NOMO-1 (cell line): ENCODE results near the gene DES.
A peak's percentile ranks its signal among the peaks of the same experiment; 100 is the strongest.

ENCODE experiments used
- DNase-seq, 2 experiments: peaks; one replicate each; lab custom pipeline; 2025; ENCODE audit not compliant: unreplicated experiment in 2 of 2; lab: John Stamatoyannopoulos, UW

DES gene

GRCh38 chr2:219437690-219438206 lies 19.6 kb downstream of the DES start:
- no peak for DNase-seq

DNA sequence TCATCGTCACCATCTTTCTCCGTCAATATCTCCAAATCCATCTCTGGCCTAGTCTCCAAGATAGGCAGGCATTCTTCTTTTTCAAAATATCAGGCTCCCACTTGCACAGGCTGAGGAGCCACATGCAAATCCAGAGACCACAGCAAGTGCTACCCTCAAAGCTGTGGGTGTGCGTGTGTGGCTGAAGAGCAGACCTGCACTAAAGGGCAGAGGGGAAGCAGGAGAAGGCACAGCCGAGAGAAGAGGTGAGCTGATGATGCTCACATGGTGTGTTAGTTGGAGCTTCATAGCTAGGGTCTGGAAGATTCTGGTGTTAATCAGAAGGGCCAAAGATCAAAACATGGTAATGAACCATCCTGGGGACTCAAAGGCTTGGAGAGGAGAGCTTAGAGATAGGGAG lies 20.3 kb downstream of the DES start:
- DNase-seq, result no peak

DNA sequence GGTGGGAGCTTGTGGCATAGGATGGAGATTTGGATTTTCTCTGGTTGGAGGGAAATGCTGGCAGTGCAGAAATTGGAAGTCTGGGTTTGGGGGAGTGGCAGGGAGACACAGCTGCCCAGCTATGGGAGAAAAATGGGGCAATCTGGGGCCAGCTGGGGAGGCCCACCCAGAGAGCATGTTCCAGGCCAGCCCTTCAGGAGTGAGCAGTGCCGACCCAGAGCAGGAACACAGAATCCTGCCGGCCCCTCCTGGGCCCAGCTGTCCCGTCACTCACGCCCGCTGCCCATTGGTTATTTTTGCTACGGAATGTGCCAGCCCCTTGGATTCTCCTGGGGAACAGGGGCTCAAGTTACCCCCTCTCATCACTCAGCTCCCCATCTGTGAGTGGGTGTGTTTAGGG lies 21.3 kb downstream of the DES start:
- DNase-seq, result no peak

- no peak for DNase-seq
Observed at GRCh38 chr2:219440388-219441256, 22.4 kb downstream of the DES start.

GRCh38 chr2:219441451-219442255 lies 23.5 kb downstream of the DES start:
- DNase-seq, result peak; percentile 14 to 48

GRCh38 chr2:219442256-219443015 lies 24.3 kb downstream of the DES start:
- no peak for DNase-seq

DNA sequence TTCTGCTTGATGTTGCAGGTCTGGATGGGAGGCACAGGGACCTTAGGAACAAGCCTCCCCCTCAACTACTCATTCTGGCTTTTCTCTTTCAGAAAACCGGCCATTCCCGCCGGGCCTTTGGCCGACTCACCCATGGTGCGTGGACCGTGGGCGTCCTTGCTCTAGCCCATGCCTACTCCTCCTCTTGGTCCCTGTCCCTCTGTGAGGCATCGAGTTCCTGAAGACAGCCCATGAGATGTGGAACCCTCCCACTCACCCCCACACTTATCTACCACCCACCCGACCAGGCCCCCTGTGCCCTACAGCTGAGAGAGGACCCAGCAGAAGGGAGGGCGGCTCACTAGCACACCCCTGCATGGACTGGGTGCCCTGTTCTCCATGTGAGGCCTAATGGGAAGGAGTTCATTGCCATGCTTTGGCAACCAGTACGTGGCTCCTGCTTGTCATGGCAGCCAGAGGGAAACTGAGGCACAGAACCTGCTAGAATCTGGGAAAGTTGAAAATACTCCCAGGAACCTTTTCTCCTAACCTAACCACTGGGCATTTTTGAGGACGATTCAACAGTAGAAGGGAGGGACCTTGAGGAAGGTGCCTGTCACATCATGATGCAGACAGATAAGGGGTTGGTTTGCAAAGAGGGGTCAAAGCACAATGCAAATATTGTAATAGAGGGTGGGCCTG lies 25.0 kb downstream of the DES start:
- DNase-seq, result no peak

GRCh38 chr2:219443697-219444023 lies 25.5 kb downstream of the DES start:
- no peak for DNase-seq

GRCh38 chr2:219444566-219445091 lies 26.5 kb downstream of the DES start:
- no peak for DNase-seq

DNA sequence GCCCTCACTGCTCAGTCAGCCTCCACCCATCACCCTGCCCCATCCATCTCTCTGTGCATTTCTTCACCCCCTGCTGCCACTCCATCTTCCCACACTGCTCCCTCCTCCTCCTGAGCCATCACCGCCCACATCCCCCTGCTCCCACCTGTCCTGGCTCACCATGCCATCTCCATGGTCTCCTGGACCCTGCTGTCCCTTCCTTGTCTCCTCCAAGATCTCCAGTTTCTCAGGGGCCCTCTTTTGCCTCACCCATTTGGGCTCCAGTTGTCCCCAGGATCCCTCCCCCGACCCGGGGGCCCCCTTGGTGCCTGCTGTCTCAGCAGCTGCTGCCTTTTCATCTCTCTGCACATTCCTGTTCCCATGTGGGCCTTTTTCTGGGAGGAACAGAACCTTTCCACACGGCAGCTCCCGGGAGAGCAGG lies 27.1 kb downstream of the DES start:
- no peak for DNase-seq

DNA sequence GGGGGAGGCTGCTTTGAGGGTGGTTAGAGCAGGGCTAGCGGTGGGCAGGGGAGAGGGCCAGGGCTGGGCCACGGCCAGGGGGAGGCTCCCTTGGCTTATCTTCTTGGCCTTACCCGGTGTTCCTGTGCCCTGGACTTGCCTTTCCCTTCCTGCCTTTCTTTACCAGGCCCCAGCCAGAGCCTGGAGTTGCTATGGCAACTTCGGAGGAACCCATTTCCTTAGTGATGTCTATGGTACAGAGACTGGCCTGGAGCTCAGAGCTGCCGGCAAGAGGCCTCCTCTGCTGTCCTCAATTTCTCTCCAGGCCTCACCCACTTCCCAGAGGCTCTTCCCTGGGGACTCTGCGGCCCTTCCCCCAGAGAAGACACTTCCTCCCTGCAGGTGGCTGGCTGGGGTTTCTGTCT lies 27.9 kb downstream of the DES start:
- DNase-seq, result no peak

DNA sequence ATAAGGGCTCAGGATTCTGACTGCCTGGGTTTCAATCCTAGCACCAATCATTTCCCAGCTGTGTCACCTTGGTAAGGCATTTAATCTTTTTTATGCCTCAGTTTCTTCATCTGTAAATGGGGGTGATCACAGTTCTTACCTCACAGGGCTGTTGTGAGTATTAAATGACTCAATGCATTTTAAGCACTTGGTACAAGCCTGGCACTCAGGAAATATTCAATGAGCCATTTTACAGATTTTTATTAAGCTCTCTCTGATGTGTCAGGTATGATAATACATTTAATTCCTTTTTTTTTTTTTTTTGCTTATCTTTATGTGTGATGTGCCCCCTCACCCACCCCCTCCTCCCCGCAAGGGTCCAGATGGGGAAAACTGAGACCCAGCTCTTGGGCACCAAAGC lies 28.5 kb downstream of the DES start:
- DNase-seq, result no peak

DNA sequence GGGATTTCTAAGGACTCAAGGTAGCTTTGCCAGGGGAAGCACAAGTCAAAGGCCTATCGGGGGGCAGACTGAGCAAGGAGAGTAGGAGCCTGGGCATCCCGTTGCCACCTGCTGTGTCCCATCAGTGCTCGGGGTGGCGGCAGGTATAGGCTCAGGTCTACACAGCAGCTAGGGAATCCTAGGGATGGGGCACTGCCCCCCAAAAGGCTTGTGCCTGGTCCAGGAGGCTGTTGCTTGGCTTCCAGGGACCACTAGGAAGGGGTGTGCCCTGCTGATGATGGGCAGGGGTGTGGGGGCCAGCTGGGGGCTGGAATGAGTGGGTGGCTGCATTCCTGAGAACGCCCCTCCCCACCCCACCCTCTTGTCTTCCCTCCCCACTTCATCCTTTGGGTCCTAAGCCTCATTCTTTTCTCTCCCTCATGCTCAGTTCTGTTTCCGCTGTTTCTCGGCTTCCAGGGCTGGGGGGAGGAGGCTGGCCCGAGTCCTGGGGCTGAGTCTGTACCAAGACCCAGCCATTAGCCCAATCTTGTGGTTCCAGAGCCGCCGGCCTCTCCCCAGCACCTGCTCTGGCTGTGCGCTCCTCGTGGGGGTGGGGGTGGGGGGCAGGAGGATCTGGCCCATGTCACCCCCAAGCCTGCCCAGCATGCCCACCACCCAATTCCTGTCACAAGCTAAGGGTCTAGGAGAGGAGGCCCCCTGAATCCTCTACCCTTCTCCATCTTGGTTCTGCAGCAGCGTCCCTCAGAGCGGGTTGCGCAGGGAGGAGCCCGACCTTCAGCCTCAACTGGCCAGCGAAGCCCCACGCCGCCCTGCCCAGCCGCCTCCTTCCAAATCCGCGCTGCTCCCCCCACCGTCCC lies 29.3 kb downstream of the DES start:
- no peak for DNase-seq

DNA sequence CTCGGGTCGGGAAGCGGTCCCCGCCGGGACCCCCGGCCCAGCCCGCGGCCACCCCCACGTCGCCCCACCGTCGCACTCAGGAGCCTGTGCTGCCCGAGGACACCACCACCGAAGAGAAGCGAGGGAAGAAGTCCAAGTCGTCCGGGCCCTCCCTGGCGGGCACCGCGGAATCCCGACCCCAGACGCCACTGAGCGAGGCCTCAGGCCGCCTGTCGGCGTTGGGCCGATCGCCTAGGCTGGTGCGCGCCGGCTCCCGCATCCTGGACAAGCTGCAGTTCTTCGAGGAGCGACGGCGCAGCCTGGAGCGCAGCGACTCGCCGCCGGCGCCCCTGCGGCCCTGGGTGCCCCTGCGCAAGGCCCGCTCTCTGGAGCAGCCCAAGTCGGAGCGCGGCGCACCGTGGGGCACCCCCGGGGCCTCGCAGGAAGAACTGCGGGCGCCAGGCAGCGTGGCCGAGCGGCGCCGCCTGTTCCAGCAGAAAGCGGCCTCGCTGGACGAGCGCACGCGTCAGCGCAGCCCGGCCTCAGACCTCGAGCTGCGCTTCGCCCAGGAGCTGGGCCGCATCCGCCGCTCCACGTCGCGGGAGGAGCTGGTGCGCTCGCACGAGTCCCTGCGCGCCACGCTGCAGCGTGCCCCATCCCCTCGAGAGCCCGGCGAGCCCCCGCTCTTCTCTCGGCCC lies 30.1 kb downstream of the DES start:
- DNase-seq, result no peak

GRCh38 chr2:219448776-219449341 lies 30.7 kb downstream of the DES start:
- DNase-seq, result no peak

DNA sequence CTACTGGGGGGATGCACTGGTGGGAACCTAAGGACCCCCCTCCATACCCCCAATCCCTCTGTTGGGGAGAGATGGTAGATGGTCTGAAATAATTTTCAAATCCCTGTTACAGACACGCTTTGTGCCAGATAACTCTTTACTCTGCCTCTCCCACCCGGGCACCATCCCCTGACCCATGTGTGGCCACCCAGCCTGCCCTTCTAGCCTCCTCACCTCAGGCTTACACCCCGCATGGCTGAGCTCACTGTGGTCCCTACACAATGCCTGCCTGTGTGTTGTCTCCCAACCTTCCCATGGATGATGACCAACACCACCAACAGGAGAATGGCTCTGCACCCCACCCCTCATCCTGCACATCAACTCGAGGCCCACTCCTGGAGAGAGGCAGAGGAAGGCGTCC lies 31.4 kb downstream of the DES start:
- DNase-seq, result no peak

DNA sequence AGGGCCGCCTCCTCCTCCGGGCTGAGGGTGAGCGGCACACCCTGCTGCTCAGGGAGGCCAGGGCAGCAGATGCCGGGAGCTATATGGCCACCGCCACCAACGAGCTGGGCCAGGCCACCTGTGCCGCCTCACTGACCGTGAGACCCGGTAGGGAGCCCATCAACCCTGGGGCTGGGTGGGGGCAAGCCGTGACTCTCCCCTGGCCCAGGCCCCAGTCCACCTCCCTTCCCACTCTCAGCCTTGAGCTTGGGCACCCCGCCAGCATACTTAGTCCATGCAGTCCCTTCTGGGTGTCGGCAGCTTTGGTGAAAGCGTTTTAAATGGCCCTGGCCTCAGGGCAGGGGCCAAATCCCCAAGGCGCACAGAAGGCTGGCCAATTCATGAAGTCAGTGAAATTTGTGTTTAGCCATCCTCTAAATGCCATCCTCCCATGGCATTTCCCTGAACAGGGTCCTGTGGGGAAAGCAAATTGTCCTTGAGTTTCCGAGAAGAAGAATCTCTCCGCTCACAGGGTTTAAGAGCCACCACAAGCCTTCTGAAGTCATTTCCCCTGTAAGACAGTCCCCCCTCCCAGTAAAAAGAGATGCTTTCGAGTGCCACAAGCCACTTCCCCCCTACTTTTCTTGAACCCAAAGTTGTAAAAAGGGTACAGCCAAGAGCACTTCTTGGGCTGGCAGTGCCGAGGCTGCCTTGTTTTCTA lies 33.6 kb downstream of the DES start:
- DNase-seq, result no peak
